LNCaP clone FGC (cell line): ENCODE data around the gene GMNN.
"Not testable (repeated sequence)": the region's sequence is repeated elsewhere in the genome, so short reads cannot be mapped to it uniquely, and the experiment has no call there.

Source experiments
- DNase-seq: peaks from one replicate; pipeline ENCODE4 v3.0.0-alpha.2; 2011; ENCODE audit warnings: low read depth
- H3K4me3 ChIP-seq: 2 replicates; pipeline ENCODE4 v1.5.1; 2011; ENCODE audit warnings: mild to moderate bottlenecking, low read depth, low read length, control low read depth
- TF ChIP-seq, protein P1 (sequence below): IDR thresholded peaks from 2 replicates; pipeline ENCODE4 v1.5.1; 2012; ENCODE audit warnings: mild to moderate bottlenecking; ENCODE audit not compliant: control insufficient read depth, insufficient read depth; ENCODE audit errors: extremely low read depth

GMNN gene

DNA sequence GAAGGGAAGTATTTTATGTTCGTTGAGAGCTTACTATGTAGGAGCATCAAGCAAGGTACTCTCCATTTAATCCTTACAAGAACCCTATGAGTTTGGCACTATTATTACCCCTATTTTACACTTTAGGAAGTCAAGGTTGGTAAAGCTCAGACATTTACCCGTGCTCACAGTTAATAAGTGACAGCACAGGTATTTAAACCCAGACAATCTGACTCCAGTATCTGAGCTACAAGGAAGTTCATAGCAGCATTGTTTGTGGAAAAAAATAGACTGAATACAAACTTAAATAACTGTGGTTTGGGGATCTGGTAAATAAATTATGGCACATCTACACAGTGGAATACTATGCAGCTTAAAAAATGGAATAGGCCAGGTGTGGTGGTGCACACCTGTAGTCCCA is 21.2 kb upstream of the GMNN start:
- TF ChIP-seq, protein P1, sequence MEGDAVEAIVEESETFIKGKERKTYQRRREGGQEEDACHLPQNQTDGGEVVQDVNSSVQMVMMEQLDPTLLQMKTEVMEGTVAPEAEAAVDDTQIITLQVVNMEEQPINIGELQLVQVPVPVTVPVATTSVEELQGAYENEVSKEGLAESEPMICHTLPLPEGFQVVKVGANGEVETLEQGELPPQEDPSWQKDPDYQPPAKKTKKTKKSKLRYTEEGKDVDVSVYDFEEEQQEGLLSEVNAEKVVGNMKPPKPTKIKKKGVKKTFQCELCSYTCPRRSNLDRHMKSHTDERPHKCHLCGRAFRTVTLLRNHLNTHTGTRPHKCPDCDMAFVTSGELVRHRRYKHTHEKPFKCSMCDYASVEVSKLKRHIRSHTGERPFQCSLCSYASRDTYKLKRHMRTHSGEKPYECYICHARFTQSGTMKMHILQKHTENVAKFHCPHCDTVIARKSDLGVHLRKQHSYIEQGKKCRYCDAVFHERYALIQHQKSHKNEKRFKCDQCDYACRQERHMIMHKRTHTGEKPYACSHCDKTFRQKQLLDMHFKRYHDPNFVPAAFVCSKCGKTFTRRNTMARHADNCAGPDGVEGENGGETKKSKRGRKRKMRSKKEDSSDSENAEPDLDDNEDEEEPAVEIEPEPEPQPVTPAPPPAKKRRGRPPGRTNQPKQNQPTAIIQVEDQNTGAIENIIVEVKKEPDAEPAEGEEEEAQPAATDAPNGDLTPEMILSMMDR: no peak
- H3K4me3 ChIP-seq: no peak overlapping the region
- no peak for DNase-seq

DNA sequence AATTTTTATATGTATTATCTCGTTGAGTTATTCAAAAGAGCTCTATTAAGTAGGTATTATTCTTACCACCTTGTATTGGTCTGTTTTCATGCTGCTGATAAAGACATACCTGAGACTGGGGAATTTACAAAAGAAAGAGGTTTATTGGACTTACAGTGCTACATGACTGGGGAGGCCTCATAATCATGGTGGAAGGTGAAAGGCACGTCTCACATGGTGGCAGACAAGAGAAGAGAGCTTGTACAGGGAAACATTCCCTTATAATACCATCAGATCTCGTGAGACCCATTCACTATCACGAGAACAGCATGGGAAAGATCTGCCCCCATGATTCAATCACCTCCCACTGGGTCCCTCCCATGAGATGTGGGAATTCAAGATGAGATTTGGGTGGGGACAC is 20.4 kb upstream of the GMNN start:
- not testable (repeated sequence) for DNase-seq, H3K4me3 ChIP-seq

GRCh38 chr6:24755279-24755678 is 19.5 kb upstream of the GMNN start:
- H3K4me3 ChIP-seq: no peak overlapping the region

DNA sequence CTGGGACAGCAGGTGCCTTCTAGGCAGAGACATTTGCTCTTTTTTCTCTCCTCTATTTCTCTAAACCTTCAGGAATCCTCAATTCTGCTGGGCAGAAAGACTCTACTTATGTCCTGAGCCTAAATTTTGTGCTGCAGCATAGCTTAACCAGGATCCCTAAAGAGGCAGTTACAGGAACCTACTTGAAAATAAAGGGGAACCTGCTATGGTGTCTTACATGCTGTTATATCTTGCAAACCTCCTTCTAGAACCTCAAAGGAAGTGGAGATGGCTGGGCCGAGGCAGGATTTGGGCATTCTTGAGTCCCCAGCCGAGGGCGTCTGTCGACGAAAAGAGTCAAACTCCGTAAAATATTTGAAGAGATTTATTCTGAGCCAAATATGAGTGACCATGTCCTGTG is 17.1 kb upstream of the GMNN start:
- DNase-seq: no peak
- no peak overlapping the region for H3K4me3 ChIP-seq
- TF ChIP-seq, protein P1: no peak

More at GRCh38 chr6:24755279-24755678, 19.5 kb upstream of the GMNN start:
- no peak for DNase-seq
- TF ChIP-seq, protein P1: no peak

DNA sequence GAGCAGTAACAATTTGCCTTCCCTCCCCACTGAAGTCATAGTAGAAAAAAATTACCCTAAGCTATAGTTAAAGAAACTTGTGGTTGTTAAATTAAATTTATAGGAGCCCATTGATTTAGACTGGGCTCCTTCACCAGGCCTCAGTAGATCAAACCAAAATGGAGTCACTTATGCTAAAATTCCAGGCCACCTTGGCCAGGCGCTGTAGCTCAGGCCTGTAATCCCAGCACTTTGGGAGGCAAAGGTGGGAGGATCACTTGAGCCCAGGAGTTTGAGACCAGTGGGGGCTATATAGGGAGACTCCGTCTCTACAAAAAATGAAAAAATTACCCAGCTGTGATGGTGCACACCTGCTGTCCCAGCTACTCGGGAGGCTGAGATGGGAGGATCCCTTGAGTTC is 15.0 kb upstream of the GMNN start:
- no peak overlapping the region for H3K4me3 ChIP-seq
- TF ChIP-seq, protein P1: no peak

GRCh38 chr6:24760210-24760609 is 14.5 kb upstream of the GMNN start:
- TF ChIP-seq, protein P1: no peak
- H3K4me3 ChIP-seq: no peak overlapping the region
- no peak for DNase-seq

More for the DNA sequence above, 15.0 kb upstream of the GMNN start:
- no peak for DNase-seq

DNA sequence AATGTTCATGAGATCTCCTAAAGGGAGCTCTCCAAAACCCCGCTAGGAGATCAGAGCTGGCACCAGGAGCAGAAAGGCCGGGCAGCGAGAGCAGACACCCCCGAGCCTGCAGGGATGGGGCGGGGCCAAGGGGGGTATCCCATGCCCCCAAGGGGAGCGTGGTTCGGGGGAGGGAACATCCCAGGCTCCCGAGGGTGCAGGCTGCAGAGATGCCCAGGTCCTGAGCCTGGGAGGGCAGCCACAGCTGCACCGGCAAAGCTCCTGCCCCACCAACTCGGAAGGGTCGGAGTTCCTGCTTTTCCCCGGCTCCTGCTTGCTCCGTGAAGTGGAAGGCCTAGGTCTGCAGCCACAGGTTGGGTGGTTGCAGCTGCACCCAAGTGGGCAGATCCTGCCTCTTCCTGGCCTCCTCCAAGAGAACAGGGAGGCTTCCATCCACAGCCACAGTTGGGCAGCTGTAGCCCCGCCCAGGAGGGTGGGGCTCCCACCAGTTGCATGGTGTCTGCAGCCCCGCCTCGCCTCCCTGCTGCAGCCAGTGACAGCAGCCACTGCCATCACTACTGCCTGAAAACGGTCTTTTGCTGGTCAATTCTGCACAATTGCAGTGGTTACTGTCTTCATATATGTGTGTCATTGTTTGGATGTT is 13.4 kb upstream of the GMNN start:
- H3K4me3 ChIP-seq: no peak overlapping the region
- no peak for DNase-seq
- TF ChIP-seq, protein P1: no peak
